ENCODE measurements around the gene PPM1E. TPM values are rescaled to one million over a fixed set of nuclear protein-coding genes. Genes with fewer than 3 reads are reported as not detected.

PPM1E gene
- total RNA-seq, 2 experiments from 2014 or later: not detected

DNA sequence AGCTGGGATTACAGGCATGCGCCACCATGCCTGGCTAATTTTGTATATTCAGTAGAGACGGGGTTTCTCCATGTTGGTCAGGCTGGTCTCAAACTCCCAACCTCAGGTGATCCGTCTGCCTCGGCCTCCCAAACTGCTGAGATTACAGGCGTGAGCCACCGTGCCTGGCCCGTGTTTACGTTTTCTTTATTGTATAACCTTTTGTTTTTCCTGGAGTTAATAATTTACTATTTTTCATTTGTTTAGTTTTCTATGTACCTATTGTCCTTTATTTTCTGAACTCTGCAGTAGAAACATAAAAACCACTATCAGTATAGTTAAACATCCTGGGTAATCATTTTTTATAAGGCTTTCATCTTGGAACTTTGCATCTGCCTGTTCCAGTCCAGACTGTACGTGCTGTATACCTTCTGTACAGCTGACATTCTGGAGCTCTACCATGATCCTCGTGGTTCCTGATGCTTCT, 73.6 kb downstream of the PPM1E start:
- TF ChIP-seq, protein P1, sequence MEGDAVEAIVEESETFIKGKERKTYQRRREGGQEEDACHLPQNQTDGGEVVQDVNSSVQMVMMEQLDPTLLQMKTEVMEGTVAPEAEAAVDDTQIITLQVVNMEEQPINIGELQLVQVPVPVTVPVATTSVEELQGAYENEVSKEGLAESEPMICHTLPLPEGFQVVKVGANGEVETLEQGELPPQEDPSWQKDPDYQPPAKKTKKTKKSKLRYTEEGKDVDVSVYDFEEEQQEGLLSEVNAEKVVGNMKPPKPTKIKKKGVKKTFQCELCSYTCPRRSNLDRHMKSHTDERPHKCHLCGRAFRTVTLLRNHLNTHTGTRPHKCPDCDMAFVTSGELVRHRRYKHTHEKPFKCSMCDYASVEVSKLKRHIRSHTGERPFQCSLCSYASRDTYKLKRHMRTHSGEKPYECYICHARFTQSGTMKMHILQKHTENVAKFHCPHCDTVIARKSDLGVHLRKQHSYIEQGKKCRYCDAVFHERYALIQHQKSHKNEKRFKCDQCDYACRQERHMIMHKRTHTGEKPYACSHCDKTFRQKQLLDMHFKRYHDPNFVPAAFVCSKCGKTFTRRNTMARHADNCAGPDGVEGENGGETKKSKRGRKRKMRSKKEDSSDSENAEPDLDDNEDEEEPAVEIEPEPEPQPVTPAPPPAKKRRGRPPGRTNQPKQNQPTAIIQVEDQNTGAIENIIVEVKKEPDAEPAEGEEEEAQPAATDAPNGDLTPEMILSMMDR (IDR thresholded peaks at IDR 0.05): no peak
- H3K4me3 Mint-ChIP-seq: no peak overlapping the region
- H3K36me3 Mint-ChIP-seq (ENCODE audit: low read depth): no peaks in the 10 kb centered on the region
- ChIA-PET CTCF (no interaction called here), POLR2A (no interaction called here)
- peaks cover 20% of the 10 kb centered on the region for H3K27me3 Mint-ChIP-seq
- ATAC-seq (ENCODE audit: poor library complexity): no peak
- no peaks in the 10 kb centered on the region for H3K4me1 Mint-ChIP-seq (ENCODE audit: low read depth)
- peaks cover 3% of the 10 kb centered on the region for H3K9me3 Mint-ChIP-seq
- H3K27ac Mint-ChIP-seq: no peak overlapping the region
- H3K4me3 ChIP-seq (ENCODE audit: low read length): no peak overlapping the region
- peaks cover 6% of the 10 kb centered on the region in 2 experiments for H3K27me3 ChIP-seq (ENCODE audit: control insufficient read depth in 1 of 2, insufficient read depth in 2 of 2, low read length in 2 of 2)
- no peak overlapping the region for H3K27ac ChIP-seq (ENCODE audit: low read depth in 1 of 2, low read length in 2 of 2)
- H3K9me3 ChIP-seq (ENCODE audit: control insufficient read depth in 1 of 2, insufficient read depth in 1 of 2, low read length in 2 of 2): peaks cover 0 to 8% of the 10 kb centered on the region in 2 experiments
- intact Hi-C loops (cut with DNase I, micrococcal nuclease): no loop called here
- H3K36me3 ChIP-seq (ENCODE audit: insufficient read depth, low read length): no peaks in the 10 kb centered on the region
- no peak for DNase-seq
- no peaks in the 10 kb centered on the region for H3K4me1 ChIP-seq (ENCODE audit: insufficient read depth, low read length)

DNA sequence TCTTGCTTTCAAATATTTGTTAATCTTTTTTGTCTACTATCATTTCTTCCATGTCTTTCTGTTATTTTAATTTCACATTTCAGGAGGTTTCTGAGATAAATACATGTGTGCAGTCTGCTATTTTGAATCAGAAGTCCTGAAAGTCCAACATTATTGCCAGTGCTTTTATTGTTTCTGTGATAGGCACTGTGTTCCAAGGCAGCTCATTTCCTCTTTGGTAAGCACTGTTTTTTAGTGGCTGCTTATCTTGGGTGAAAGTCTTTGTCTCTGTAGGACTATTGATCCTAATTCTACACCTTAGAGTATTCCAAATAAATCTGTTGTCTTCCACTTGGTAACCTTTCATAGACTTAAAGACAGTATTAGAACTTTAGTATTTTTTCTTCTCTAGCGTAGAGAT, 76.1 kb downstream of the PPM1E start:
- no peaks in the 10 kb centered on the region for H3K36me3 Mint-ChIP-seq (ENCODE audit: low read depth)
- DNase-seq (no peak), ATAC-seq (ENCODE audit: poor library complexity) (no peak)
- ChIA-PET POLR2A (no interaction called here), CTCF (no interaction called here)
- H3K4me1 Mint-ChIP-seq (ENCODE audit: low read depth): no peaks in the 10 kb centered on the region
- H3K4me3 ChIP-seq (ENCODE audit: low read length): no peak overlapping the region
- H3K27ac Mint-ChIP-seq: no peak overlapping the region
- no peak overlapping the region for H3K4me3 Mint-ChIP-seq
- no peaks in the 10 kb centered on the region for H3K4me1 ChIP-seq (ENCODE audit: insufficient read depth, low read length)
- H3K9me3 Mint-ChIP-seq: peaks cover 3% of the 10 kb centered on the region
- no peaks in the 10 kb centered on the region for H3K36me3 ChIP-seq (ENCODE audit: insufficient read depth, low read length)
- intact Hi-C loops (cut with DNase I, micrococcal nuclease): no loop called here
- H3K27ac ChIP-seq (ENCODE audit: low read depth in 1 of 2, low read length in 2 of 2): no peak overlapping the region
- peaks cover 29% of the 10 kb centered on the region for H3K27me3 Mint-ChIP-seq
- peaks cover 0 to 8% of the 10 kb centered on the region in 2 experiments for H3K9me3 ChIP-seq (ENCODE audit: control insufficient read depth in 1 of 2, insufficient read depth in 1 of 2, low read length in 2 of 2)
- H3K27me3 ChIP-seq (ENCODE audit: control insufficient read depth in 1 of 2, insufficient read depth in 2 of 2, low read length in 2 of 2): peaks cover 6 to 8% of the 10 kb centered on the region in 2 experiments
- TF ChIP-seq, protein P1 (IDR thresholded peaks at IDR 0.05): no peak

DNA sequence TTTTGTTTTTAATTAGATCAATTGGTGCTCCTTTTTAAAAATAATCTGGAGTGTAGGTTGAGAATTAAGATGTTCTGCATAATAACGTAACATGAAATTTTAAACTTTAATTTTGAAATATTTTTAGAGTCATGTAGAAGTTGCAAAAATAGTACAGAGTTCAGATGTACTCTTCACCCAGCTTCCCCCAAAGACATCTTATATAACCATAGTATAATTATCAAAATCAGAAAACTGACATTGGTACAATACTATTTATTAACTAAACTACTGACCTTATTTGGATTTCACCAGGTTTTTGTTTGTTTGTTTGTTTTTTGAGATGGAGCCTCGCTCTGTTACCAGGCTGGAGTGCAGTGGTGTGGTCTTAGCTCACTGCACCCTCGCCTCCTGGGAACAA, 76.9 kb downstream of the PPM1E start:
- peaks cover 29% of the 10 kb centered on the region for H3K27me3 Mint-ChIP-seq

More for the DNA sequence above, 76.9 kb downstream of the PPM1E start:
- no peaks in the 10 kb centered on the region for H3K4me1 Mint-ChIP-seq (ENCODE audit: low read depth)
- H3K4me3 Mint-ChIP-seq: no peak overlapping the region
- intact Hi-C loops (cut with DNase I, micrococcal nuclease): no loop called here
- Histone ChIP-seq H3K4me1 (ENCODE audit: insufficient read depth, low read length) (no peaks in the 10 kb centered on the region), H3K4me3 (ENCODE audit: low read length) (no peak overlapping the region), H3K27ac (ENCODE audit: low read depth in 1 of 2, low read length in 2 of 2) (no peak overlapping the region), H3K27me3 (ENCODE audit: control insufficient read depth in 1 of 2, insufficient read depth in 2 of 2, low read length in 2 of 2) (peaks cover 6 to 8% of the 10 kb centered on the region in 2 experiments), H3K36me3 (ENCODE audit: insufficient read depth, low read length) (no peaks in the 10 kb centered on the region), H3K9me3 (ENCODE audit: control insufficient read depth in 1 of 2, insufficient read depth in 1 of 2, low read length in 2 of 2) (peaks cover 0 to 8% of the 10 kb centered on the region in 2 experiments)
- DNase-seq: no peak
- ATAC-seq (ENCODE audit: poor library complexity): no peak
- ChIA-PET POLR2A (no interaction called here), CTCF (no interaction called here)
- no peak overlapping the region for H3K27ac Mint-ChIP-seq
- H3K9me3 Mint-ChIP-seq: peaks cover 3% of the 10 kb centered on the region
- TF ChIP-seq, protein P1 (IDR thresholded peaks at IDR 0.05): no peak
- H3K36me3 Mint-ChIP-seq (ENCODE audit: low read depth): no peaks in the 10 kb centered on the region

Measured in CD4-positive, alpha-beta T cell (primary cell).